ENCODE data around the gene TCF25. TPM values are rescaled to one million over a fixed set of nuclear protein-coding genes. Genes with fewer than 3 reads are reported as not detected.

Gene TCF25
- total RNA-seq, 2 experiments from 2014 or later, result 306 to 307 TPM

DNA sequence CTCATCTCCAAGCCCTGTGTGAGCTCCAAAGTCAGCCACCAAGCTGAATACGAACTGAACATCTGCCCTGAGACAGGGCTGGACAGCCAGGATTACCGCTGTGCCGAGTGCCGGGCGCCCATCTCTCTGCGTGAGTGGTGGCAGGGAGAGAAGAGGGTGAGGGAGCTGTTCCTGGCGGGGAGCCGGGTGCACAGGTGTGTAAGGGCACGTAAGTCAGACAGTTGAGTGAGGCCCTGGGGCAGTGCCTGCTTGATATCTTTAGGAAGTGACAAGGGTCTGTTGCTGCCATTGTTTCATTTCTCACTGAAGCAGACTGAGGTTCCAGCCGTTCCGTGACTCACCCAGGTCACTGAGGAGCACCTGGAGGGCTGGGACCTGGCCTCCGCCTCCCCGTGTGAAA, 87.6 kb downstream of the TCF25 start:
- no peaks in the 10 kb centered on the region for H3K9me3 Mint-ChIP-seq
- H3K9me3 ChIP-seq (ENCODE audit: control insufficient read depth in 1 of 2, insufficient read depth in 1 of 2, low read length in 2 of 2), result no peaks in the 10 kb centered on the region
- H3K27ac Mint-ChIP-seq, result no peak overlapping the region
- H3K36me3 ChIP-seq (ENCODE audit: insufficient read depth, low read length), result peaks cover 33% of the 10 kb centered on the region
- DNase-seq (no peak), ATAC-seq (ENCODE audit: poor library complexity) (no peak)
- H3K4me3 Mint-ChIP-seq, result no peak overlapping the region
- CTCF ChIA-PET, result no interaction called here
- H3K27ac ChIP-seq (ENCODE audit: low read depth in 1 of 2, low read length in 2 of 2), result no peak overlapping the region
- no peaks in the 10 kb centered on the region for H3K4me1 ChIP-seq (ENCODE audit: insufficient read depth, low read length)
- H3K4me3 ChIP-seq (ENCODE audit: low read length), result no peak overlapping the region
- no peaks in the 10 kb centered on the region for H3K4me1 Mint-ChIP-seq (ENCODE audit: low read depth)
- peaks cover 48% of the 10 kb centered on the region for H3K36me3 Mint-ChIP-seq (ENCODE audit: low read depth)
- H3K27me3 Mint-ChIP-seq, result no peaks in the 10 kb centered on the region
- no peaks in the 10 kb centered on the region for H3K27me3 ChIP-seq (ENCODE audit: control insufficient read depth in 1 of 2, insufficient read depth in 2 of 2, low read length in 2 of 2)
- TF ChIP-seq, protein P1, sequence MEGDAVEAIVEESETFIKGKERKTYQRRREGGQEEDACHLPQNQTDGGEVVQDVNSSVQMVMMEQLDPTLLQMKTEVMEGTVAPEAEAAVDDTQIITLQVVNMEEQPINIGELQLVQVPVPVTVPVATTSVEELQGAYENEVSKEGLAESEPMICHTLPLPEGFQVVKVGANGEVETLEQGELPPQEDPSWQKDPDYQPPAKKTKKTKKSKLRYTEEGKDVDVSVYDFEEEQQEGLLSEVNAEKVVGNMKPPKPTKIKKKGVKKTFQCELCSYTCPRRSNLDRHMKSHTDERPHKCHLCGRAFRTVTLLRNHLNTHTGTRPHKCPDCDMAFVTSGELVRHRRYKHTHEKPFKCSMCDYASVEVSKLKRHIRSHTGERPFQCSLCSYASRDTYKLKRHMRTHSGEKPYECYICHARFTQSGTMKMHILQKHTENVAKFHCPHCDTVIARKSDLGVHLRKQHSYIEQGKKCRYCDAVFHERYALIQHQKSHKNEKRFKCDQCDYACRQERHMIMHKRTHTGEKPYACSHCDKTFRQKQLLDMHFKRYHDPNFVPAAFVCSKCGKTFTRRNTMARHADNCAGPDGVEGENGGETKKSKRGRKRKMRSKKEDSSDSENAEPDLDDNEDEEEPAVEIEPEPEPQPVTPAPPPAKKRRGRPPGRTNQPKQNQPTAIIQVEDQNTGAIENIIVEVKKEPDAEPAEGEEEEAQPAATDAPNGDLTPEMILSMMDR (IDR thresholded peaks at IDR 0.05), result no peak
- intact Hi-C loops (cut with DNase I, micrococcal nuclease), result no loop called here
- POLR2A ChIA-PET, result no interaction called here

Other genes starting within 250 kb of the TCF25 start
- gene CHMP1A, start 215.9 kb upstream of the TCF25 start, total RNA-seq, result 10 to 100 TPM; 54.7 to 55.9 TPM
- 1 to 10 TPM; 4.4 to 7.1 TPM for gene SPATA33, start 215.8 kb upstream of the TCF25 start, total RNA-seq
- gene CDK10, start 186.9 kb upstream of the TCF25 start, total RNA-seq, result 10 to 100 TPM; 58.9 to 62.8 TPM
- gene SPATA2L, start 171.9 kb upstream of the TCF25 start, total RNA-seq, result 10 to 100 TPM; 26.1 to 28.3 TPM
- gene VPS9D1, start 152.7 kb upstream of the TCF25 start, total RNA-seq, result 10 to 100 TPM; 18.5 to 21.8 TPM
- gene ZNF276, start 152.1 kb upstream of the TCF25 start, total RNA-seq, result 100 to 1,000 TPM; 127 to 137 TPM
- gene FANCA, start 56.9 kb upstream of the TCF25 start, total RNA-seq, result 1 to 10 TPM; 4.1 to 5.0 TPM
- 1 to 10 TPM; 1.1 TPM for gene SPIRE2, start 45.1 kb upstream of the TCF25 start, total RNA-seq
- gene MC1R, start 45.3 kb downstream of the TCF25 start, total RNA-seq, result 1 to 10 TPM; 6.7 to 6.9 TPM
- under 1 TPM; 0.78 to 0.88 TPM for gene TUBB3, start 49.8 kb downstream of the TCF25 start, total RNA-seq
- gene DEF8, start 75.2 kb downstream of the TCF25 start, total RNA-seq, result 10 to 100 TPM; 30.7 to 36.3 TPM
- gene DBNDD1, start 145.9 kb downstream of the TCF25 start, total RNA-seq, result 1 to 10 TPM; 2.6 to 2.8 TPM
- not detected for gene PRDM7, start 203.7 kb downstream of the TCF25 start, total RNA-seq